GM19397 (cell line): ENCODE results near the gene ZNHIT3.
A peak's percentile ranks its signal among the peaks of the same experiment; 100 is the strongest.
"Not testable (repeated sequence)": the region's sequence is repeated elsewhere in the genome, so short reads cannot be mapped to it uniquely, and the experiment has no call there.

Source experiments
- ATAC-seq: cut with Tn5 transposase; IDR thresholded peaks from one replicate; pipeline ENCODE4 v1.9.1; 2021; ENCODE audit warnings: mild to moderate bottlenecking, moderate library complexity; ENCODE audit not compliant: unreplicated experiment

The ZNHIT3 gene

DNA sequence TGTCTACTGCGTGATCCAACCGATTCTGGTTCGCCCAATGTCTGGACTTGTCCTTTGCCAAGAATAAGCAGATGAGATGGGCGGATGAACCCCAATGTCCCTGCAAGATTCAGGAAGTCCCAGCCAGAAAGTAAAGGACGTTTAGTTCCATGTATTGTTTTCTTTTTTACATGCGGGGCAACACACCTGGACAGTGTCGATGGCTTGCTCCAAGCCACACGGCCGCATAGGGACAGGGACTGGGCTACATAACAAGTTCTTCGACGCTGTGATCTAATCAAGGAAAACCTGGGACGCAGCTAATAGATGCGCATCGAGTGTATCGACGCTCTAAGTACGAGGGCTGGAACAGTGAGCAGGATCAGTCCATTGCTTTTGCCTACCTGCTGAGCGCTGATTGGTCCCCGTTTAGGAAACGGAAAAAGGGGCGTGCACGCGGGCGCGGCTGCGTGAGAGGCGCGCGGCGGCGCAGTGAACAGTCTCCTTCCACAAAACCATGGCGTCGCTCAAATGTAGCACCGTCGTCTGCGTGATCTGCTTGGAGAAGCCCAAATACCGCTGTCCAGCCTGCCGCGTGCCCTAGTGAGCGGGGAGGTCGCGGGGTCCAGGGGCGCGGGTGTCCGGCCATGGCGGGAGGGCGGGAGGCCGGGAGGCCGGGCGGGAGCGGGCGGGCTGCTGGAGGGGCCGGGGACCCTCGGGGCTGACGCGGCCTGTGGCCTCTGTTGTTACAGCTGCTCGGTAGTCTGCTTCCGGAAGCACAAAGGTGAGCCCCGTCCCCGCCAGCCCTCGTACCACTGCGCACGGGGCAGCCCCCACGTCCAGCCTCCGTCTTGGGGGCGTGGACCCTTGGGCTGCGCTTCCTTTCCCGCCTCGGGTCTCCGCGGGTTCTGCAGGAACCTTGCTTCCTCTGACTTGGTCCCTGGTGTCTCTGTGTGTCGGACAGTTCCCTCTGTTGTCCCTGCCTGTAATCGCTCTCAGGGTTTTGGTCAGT, at the start of gene ZNHIT3:
TSS of gene ZNHIT3 (plus strand) at position 478 of the 991 bp plus-strand sequence. CDS start at position 497, 19 bp downstream.
- ATAC-seq, result peak; percentile 86

DNA sequence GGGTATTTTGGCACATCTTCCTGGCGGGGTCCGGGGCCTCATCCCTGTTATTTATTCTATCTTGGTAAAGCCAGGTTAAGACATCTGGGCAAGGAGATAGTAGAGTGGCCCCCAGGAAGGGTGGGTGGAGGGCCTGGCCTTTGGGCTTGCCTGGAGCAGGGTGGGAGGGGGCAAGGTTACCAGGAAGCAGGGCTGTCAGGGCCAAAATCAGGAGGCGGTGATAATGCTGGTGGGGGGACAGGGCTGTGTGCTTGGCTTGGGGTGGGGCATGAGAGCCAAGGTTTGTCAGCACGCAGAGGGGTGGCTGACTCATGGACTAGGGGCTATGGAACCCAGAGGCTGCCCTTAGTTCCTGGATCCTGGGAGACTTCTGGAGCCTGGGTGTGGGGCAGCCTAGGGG, 44.7 kb upstream of the ZNHIT3 start:
- not testable (repeated sequence) for ATAC-seq

DNA sequence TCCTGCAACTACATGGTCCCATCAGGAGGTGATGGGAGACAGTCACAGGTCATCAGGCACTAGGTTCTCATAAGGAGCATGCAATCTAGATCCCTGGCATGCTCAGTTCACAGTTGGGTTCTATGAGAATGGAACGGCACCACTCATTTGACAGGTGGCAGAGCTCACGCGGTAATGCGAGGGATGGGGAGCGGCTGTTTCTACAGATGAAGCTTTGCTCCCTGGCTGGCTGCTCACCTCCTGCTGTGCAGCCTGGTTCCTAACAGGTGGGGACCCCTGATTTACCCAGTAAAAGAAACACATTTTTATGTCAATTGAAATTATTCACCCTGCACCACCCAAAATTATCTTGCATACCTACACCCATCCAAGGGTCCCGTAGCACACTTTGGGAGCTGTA, 42.7 kb upstream of the ZNHIT3 start:
- no peak for ATAC-seq

DNA sequence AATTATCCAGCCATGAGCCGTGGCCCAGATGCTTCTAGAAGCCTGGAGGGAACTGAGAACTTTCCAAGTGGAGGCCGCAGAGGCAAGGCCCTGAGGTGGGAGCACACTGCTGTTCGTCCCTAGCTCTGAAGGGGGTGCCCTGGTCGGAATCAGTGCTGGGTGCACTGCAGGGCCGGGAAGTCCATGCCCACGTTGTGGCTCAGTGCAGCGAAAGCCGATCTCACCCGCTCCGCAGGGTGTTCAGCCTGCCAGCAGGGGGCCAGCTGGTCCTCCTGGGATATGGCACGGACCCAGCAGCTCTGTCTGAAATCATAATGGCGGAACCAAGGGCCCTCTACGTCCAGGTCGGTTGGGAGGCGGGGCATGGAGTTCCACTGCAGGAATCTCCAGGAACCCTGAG, 36.5 kb upstream of the ZNHIT3 start:
- ATAC-seq, result not testable (repeated sequence)

DNA sequence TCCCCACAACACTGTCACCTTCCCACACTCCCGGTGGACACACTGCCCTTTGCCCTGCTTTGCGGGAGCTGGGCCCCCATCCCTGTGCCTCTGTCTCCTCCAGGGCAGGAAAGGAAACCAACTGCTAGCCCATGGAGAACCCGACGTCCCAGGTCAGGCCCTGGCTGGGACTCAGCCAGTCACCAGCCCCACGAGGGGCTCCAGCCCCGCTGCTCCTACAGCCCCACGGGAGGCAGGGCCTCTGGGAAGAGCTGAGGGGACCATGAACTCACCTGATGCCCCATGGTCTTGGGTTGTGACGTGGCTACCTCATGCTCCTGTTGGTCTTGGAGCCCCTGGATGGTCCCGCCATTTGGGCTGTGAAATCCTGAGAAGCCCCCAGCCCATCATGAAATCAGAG, 33.6 kb upstream of the ZNHIT3 start:
- not testable (repeated sequence) for ATAC-seq

DNA sequence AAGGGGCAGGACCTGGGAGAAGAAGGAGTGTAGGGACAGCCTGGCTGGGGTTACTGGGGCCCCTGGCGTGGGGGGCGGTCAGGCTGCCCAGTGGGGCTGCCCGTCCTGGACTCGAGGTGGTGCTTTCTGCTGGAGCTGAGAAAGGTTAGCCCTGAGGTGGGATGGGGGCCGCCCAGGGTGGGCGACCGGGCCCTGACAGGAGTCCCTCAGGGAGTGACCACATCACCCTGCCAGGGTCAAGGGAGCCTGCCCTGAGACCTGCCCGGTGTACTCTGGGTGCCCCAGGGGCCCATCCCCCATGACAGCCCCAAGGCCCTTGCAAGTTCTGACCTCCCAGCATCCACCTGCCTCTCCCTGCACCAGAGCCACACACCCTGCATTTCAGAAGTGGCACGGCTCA, 28.8 kb upstream of the ZNHIT3 start:
- ATAC-seq, result not testable (repeated sequence)

DNA sequence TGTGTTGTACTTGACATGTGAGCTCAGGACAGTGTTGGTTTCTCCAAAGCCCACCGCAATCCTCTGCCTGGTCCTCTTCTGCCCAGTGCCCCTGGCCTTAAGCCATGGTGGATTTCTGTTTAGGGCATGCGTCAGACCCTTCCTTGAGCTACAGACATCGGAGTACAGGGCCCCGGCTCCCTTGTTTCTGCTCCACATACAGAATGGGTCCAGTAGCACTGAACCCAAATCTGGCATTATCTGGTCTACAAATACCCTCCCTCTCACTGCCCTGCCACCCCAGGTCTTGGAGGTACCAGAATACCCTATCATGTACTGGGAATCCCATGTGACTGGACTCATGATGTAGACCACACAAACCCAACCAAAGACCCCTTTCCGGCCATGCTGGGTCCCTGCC, 27.4 kb upstream of the ZNHIT3 start:
- ATAC-seq, result no peak

DNA sequence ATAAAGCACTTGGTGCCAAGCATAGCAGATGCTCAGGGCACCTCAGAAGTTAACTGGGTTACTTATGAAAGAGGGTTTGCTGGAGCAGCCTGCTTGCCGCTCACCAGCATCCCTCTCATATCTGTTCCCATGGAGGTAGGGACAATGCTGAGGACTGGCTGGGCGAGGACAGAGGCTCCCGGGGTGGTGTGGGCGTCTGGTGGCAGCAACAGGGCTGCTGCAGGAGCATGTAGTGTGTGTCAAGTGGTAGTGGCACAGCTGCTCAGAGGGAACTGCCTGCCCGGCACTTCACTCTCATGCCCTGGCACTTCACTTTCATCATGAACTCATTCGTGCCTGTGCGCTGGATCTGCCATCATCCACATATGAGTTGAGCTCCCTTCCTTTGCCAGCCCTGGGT, 26.9 kb upstream of the ZNHIT3 start:
- no peak for ATAC-seq

DNA sequence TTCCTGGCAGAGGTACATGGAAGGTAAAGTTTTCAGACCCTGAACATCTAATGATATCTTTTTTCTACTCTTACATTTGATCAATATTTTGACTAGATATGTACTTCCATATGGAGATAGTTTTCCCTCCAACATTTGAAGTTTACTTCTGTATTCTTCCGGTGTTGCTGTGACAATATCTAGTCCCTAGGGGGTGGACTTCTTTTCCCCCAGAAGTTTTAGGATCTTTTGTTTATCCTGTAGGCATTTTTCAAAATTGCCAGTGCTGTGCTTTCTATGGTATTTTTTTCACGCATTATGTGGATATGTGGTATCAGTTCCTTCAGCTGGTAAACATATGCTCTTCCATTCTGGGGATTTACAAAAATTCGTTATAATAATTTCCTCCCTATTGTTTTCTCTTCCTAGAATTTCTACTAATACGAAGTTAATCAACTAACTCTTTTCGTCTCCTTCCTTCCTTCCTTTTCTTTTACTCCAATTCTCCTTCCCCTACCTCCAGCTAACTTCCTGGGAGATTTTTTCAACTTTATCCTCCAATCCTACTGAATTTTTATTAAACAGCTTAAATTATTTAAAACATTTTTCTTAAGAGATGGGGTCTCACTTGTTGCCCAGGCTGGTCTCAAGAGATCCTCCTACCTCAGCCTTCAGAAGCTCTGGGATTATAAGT, 26.1 kb upstream of the ZNHIT3 start:
- ATAC-seq, result no peak

DNA sequence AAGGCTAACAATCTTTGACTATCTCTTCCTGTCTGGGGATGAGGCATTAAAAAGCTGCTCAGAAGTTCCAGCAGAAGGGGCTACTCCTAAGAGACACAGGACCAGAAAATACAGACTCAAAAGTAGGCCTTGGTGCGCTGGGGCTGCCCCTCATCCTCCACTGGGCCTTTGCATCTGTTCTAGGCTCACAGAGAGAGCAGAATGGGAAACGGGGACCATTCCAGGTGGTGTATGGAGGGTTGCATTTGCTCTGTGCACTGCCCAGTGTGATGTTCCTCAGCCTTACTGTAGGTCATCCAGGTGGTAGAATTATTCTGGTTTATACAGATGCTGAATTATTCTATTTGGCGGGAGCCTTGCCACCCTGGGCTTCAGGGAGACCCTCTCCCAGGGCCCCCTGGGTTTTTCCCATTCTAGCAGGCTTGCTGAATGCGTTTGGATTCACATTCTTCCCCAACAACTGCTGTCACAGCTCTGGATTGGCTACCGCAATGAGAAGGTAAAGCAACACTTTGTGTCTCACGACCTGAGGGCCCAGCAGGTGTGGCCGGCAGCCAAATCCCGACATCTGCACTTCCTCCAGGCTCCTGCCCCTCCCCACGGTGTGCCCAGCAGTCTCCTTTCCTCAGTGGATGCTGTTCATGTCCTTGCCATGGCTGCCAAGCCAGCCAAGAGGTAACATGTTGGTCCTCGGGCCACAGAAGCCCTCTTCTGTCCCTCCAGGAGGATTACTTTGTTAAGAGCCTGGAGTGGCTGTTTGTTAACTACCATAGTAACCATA, 25.0 kb upstream of the ZNHIT3 start:
- no peak for ATAC-seq

DNA sequence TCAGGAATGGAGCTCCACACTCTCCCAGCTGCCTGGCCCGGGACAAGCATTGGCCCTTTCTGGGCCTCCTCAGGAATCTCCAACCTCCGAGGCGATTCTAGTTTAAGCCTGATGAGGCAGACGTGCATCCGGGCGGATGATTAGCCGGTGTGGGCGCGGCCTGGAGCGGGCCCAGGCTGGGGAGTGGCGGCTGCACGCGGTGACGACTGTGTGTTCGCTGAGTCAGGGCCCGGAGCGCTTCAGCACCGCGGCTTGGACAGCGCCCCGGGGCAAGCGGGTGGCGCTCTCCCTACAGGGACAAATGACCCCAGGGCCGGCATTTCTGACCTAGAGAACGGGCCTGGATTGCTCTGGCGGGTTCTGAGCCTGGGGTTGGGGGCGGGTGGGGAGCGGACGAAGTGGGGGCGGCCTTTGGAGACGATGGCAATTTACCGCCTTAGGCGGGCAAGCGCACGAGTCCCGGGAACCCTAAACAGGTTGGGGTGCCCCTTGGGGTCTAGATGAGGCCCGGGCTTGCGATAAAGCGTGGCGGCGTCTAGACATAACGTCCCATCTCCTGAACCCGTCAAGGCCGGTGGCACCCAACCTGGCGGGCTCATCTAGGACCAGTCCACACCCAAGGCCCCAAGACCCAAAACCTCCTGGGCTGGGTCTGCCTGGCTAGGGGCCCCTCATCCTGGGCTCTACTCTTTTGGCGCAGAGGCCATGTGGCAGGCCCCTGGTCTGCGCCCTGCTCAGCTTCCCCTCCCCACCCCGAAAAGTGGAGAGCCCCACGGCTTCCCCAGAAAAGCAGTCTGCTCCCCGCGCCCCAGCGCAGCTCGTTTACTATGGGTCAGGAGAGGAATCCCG, 22.3 kb upstream of the ZNHIT3 start:
- ATAC-seq, result no peak

DNA sequence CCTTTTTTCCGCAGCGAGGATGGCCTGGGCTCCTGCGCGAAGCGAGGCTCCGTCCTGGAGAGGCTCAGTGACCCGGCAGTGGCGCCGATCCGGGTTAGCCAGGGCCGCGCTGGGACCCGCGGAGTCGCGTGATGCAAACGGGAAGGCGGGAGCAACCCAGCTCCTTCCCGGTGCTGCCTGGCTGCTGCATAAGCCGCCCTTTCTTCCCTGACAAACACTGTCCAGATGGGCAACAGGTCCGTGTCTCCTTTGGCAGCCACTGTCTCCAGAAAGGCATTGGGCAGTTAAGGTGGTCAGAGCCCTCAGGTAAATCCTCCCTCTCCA, 21.8 kb upstream of the ZNHIT3 start:
- ATAC-seq, result no peak

DNA sequence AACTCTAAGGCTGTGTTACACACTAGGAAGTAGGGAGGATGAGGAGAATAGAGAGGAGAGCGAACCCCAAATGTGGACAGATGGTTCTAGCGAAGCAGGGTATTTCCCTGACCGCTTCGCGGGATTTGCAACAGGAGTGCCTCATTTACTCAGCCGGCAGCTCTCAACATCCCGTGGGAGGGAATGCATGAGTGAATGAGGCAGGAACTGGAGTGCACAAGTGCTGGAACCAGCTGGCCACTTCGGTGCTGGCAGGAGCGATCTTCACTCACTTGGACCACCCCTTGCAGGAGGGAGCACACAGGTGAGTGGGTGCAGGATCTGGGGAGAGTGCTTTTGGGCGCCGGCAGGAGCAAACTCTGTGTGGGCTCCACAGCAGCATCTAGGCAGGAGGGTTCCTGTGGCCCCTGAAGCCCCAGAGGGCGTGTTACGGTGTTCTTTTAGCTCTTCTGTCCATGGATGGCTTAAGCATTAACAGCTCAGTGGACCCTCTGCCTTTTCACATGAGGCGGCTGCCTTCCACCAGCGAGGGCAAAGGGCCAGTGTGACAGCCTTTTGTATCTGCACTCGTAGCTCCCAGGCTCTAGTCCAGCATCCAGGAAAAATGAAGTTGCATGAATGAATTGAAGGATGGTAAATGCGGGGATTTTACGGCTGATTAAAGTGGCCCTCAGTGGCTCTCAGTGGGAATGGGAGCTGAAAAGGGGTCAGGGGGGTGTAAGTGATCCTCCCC, 17.4 kb upstream of the ZNHIT3 start:
- ATAC-seq, result no peak

DNA sequence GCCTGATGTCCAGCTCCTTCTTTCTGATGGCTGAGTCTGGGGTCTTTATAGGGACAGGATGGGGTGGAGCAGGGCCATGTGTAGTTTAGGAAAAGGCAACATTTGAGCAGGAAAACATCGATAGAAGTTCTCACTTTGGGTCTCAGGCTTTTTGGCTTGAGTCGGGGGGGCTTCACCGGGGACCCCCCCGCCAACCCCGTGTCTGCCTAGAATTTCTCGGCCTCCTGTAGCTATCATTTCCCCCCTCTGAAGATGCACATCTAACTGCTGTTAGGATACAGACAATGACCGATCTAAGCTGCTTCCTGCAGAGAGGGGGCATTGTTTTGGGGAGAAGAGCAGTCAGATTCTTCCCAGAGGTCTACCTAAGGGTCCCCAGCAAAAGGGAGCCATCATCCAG, 16.7 kb upstream of the ZNHIT3 start:
- ATAC-seq, result no peak

DNA sequence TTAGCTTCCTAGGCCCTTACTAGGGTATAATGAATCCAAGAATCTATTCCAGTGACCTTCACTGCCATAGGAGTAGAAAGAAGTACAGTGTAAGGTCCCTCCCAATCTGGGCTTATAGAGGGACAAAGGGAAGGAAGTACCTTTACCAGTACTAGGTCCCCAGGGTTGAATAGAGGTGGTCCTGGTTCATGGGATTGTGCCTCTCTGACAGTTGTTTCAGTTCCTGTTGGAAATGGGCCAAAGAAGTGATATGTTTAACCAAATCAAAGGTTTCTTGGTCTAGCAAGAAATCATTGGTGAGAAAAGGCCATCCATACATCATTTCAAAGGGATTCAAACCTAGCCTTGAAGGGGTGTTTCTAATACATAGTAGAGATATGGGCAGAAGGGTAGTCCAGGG, 16.0 kb upstream of the ZNHIT3 start:
- no peak for ATAC-seq

DNA sequence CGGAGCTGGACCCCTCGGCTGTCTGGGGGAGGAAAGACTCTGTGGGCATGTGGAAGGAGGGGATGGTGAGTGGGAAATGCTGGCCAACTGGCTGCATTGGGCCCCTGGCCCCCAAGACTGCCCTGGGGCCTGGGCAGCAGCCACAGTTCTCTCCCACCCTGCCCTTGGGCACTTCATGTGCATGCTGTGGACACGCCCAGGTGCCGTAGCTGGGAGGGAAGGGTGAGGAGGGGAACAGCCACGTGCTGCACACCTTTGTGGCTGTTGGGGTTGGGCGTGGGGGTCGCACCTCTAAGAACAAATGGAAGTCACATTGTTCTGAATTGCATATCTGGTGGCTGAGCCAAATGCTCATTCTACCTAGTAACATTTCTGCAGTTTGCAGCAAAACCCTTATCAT, 11.9 kb upstream of the ZNHIT3 start:
- no peak for ATAC-seq

DNA sequence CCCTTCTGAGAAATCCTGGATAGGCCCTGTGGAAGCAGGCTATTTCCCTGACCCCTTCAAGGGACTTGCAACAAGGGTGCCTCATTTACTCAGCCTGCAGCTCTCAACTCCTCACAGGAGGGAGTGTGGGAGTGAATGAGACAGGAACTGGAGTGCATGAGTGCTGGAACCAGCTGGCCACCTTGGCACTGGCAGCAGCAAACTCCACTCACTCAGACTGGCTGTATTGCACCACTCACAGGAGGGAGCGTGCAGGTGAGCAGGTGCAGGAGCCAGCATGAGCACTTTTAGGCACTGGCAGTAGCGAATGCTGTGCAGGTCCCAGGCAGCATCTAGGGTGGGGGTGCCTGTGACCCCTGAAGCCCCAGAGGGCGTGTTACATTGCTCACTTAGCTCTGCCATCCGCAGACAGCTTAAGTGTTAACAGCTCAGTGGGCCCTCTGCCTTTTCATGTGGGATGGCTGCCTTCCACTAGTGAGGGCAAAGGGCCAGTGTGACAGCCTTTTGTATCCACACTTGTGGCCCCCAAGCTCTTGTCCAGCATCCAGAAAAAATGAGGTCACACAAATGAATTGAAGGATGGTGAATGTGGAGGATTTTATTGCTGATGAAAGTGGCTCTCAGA, 11.0 kb upstream of the ZNHIT3 start:
- ATAC-seq, result no peak

DNA sequence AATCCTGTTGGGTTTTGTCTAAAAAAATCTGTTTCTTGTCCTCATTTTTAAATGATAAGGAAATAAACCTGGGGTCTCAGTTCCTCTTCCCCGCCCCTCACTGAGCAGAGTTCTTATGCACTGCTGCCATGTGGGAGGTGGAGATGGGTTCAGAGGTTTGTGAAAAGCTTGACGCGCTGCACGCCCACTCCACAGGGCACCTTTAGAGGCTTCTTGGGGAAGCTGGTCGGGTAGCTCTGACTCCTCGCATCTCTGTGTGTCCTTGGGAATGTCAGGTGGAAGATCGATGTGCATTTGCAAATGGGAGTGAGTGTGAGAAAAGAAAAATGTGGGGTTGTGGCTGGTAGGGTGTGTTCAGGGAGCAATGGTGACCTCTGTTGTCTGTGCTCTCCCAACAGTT, 4.7 kb upstream of the ZNHIT3 start:
- no peak for ATAC-seq
